Epithelial cell of esophagus (primary cell): ENCODE results near the gene LPP.
"Not testable (repeated sequence)": the region's sequence is repeated elsewhere in the genome, so short reads cannot be mapped to it uniquely, and the experiment has no call there.

Experiments used
- DNase-seq: peaks from one replicate; pipeline ENCODE4 v3.0.0; 2010; ENCODE audit warnings: low read depth
- H3K4me3 ChIP-seq: 2 replicates; pipeline ENCODE4 v1.5.1; 2011; ENCODE audit warnings: mild to moderate bottlenecking, low read length, control low read depth
- TF ChIP-seq, protein P1 (sequence below): IDR thresholded peaks from 2 replicates; pipeline ENCODE4 v1.5.1; 2011; ENCODE audit warnings: low read depth, mild to moderate bottlenecking, low read length, control low read depth, inconsistent platforms; ENCODE audit not compliant: insufficient read depth; ENCODE audit errors: missing control alignments

The LPP gene

GRCh38 chr3:188608401-188608800 lies 454.4 kb downstream of the LPP start:
- TF ChIP-seq, protein P1, sequence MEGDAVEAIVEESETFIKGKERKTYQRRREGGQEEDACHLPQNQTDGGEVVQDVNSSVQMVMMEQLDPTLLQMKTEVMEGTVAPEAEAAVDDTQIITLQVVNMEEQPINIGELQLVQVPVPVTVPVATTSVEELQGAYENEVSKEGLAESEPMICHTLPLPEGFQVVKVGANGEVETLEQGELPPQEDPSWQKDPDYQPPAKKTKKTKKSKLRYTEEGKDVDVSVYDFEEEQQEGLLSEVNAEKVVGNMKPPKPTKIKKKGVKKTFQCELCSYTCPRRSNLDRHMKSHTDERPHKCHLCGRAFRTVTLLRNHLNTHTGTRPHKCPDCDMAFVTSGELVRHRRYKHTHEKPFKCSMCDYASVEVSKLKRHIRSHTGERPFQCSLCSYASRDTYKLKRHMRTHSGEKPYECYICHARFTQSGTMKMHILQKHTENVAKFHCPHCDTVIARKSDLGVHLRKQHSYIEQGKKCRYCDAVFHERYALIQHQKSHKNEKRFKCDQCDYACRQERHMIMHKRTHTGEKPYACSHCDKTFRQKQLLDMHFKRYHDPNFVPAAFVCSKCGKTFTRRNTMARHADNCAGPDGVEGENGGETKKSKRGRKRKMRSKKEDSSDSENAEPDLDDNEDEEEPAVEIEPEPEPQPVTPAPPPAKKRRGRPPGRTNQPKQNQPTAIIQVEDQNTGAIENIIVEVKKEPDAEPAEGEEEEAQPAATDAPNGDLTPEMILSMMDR = no peak
- DNase-seq = no peak
- no peak overlapping the region for H3K4me3 ChIP-seq

- DNase-seq, H3K4me3 ChIP-seq: not testable (repeated sequence)
Observed at GRCh38 chr3:188613721-188614120, 459.8 kb downstream of the LPP start.

DNA sequence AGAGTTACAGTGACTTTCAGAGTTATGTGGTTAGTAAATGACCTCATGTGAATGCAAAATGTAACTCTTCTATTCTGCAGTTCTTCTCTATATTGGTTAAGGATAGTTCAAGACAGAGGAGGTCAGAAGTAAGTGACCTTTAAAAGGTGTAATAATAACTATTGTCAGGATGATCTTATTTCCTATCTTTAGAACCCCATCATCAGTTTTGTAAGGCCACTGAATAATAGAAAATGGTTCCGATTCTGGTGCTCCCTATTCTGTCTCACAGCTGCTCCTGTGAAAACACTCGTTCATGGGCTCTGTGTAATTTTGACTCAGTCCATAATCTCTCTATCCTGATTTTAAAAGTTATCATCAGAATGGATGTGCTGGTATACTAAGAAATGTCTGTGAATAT lies 463.3 kb downstream of the LPP start:
- TF ChIP-seq, protein P1 = no peak
- no peak for DNase-seq
- H3K4me3 ChIP-seq = no peak overlapping the region

- H3K4me3 ChIP-seq = no peak overlapping the region
- no peak for DNase-seq
- TF ChIP-seq, protein P1 = no peak
Observed at GRCh38 chr3:188617988-188618701, 464.2 kb downstream of the LPP start.

DNA sequence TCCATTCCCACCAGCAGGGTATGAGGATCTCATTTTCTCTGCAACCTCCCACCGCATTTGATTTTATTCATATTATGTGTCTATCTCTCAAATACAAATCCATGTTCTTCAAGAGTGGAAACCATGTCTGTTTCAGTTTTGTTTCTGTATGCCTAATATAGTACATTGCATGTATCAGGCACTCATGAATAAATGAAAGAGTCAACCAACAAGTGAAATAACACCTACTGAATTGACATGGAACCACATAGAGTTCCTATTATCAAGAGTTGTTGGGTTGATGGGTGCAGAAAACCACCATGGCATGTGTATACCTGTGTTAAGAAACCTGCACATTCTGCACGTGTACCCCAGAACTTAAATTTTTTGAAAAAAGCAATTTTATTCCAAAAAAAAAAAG lies 466.8 kb downstream of the LPP start:
- TF ChIP-seq, protein P1 = no peak
- no peak overlapping the region for H3K4me3 ChIP-seq
- no peak for DNase-seq

GRCh38 chr3:188624384-188624783 lies 470.4 kb downstream of the LPP start:
- TF ChIP-seq, protein P1 = no peak
- no peak for DNase-seq
- no peak overlapping the region for H3K4me3 ChIP-seq

- no peak overlapping the region for H3K4me3 ChIP-seq
- TF ChIP-seq, protein P1 = no peak
- DNase-seq = no peak
Observed at GRCh38 chr3:188624828-188625227, 470.9 kb downstream of the LPP start.
